ENCODE results near the gene CALML6.

DNA sequence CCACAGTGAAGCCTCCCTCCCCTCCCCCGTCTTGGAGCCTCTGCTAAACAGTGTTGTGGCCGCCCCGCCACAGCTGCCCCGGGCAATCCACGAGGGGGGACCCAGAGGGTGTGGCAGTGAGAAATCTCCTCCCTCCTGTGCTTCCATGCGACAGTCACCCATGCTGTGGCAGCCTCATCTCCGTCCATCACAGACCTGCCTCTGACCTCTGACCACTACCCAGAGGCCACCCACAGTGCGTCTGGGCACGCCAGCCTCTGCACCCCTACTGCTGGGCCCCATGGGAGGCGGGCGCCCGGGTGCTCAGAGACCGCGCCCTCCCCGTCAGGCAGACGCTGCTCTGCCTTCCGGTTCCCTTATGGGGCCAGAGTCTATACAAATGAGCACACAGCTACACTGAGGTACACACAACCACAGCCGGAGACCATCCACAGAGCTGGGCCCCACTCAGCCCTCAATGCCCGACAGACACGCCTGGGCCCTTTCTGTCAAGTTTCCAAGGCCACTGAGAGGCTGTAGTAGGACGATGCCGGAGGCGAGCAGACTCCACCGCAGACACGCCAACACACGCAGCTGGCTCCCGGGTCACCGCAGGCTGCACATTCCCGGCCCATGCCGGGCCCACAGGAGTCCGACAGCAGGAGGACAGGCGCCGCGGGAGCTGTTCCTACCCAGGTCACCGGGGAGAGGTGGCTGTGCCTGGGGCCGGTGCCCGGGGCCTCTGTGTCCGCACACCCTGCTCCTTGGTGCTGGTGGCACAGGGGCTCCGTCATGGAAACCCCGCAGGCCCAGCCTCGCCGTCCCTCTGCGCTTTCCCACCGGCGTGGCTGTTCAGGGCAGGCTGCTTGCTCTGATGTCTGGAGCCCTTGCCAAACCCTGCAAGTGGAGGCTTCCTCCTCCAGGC is 27.9 kb downstream of the CALML6 start:
- TF ChIP-seq CTCF (IDR thresholded peaks at IDR 0.05; ENCODE audit: low read length) = no peak
- TF ChIP-seq EZH2 (IDR thresholded peaks at IDR 0.05; ENCODE audit: borderline replicate concordance, low read length) = no peak

All from OCI-LY1 (cell line).